Smooth muscle cell of the umbilical artery (primary cell): ENCODE data around the gene ANO6. TPM values are rescaled to one million over a fixed set of nuclear protein-coding genes. Genes with fewer than 3 reads are reported as not detected.

ENCODE experiments used
- total RNA-seq: library from RNA; depleted of rRNA; stranded (reverse); fragments of >200 nt; gene quantifications from 2 replicates; pipeline ENCODE4 v1.2.3, GENCODE V29; 2014

ANO6 gene
- 61.2 and 98.9 TPM in 2 replicates for total RNA-seq

GRCh38 chr12:45215419-45216229, at the start of gene ANO6:
TSS of gene ANO6 (plus strand) at chr12:45216095. CDS start at chr12:45216322, 227 bp downstream.

Other genes with a start within 250 kb of the ANO6 start
- gene DBX2, start 165.0 kb upstream of the ANO6 start, total RNA-seq: not detected in 2 replicates